Right forelimb (tissue), 1 donor: ENCODE measurements around the gene DRAXIN.

ENCODE experiments used
- DNase-seq: peaks from one replicate; pipeline ENCODE4 v3.0.0-alpha.2; 2018

The DRAXIN gene, protein sequence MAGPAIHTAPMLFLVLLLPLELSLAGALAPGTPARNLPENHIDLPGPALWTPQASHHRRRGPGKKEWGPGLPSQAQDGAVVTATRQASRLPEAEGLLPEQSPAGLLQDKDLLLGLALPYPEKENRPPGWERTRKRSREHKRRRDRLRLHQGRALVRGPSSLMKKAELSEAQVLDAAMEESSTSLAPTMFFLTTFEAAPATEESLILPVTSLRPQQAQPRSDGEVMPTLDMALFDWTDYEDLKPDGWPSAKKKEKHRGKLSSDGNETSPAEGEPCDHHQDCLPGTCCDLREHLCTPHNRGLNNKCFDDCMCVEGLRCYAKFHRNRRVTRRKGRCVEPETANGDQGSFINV

DNA sequence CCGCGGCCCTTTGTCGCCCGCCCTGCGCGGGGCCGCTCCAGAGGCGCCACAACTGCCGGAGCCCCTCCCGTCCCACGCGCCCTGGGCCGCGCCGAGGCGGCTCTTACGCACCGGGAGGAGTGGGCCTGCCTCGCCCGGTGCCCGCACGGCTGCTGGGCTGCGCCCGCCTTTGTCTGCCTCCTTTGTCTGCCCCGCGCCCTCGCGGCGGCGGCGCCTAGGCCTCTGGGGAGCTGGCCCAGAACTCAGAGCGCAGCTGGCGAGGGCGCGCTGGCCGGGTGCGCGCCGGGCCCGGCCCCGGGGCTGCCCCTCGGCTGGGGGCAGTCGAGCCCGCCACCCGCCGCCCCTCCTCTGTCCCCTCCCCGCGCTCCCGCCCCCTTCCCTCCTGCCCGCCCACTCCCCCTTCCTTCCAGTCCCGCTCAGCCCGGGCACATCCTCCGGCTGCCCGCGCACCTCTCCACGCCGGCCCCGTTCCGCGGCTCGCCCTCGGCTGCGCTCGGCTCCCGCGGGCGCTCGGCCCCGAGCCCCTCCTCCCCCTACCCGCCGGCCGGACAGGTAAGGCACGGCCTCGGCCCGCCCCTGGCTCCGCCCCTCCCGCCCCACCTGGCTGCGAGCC is at the start of gene DRAXIN:
Gene DRAXIN, plus strand, starts transcription at position 409 of the 613 bp plus-strand sequence. CDS start 14,549 bp downstream, outside the sequence.
- no peak for DNase-seq

DNA sequence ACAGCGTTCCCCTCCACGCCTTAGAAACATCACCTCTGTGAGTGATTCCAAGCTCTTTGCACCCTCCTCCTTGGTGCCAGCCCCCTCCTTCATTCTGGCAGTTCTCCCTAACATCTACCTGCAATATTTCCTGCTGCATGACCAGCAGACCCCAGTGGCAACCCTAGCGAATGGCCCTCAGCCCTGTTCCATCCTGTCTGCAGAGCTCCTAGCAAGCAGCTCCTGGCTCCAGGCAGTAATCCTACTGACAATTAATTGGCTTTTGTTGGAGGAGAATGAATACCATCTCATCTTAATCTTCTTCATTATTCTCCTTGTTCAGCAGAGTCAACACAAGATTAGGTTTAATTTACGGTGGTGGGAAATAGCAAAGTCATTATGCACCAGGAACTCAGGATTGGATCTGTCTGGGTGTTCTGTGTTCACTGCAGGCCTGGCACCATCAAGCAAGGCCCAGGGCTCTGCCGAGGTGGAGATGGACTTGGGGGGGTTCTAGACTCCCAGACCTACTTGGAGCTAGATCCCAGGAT is 49.7 kb upstream of the DRAXIN start:
- DNase-seq = no peak

DNA sequence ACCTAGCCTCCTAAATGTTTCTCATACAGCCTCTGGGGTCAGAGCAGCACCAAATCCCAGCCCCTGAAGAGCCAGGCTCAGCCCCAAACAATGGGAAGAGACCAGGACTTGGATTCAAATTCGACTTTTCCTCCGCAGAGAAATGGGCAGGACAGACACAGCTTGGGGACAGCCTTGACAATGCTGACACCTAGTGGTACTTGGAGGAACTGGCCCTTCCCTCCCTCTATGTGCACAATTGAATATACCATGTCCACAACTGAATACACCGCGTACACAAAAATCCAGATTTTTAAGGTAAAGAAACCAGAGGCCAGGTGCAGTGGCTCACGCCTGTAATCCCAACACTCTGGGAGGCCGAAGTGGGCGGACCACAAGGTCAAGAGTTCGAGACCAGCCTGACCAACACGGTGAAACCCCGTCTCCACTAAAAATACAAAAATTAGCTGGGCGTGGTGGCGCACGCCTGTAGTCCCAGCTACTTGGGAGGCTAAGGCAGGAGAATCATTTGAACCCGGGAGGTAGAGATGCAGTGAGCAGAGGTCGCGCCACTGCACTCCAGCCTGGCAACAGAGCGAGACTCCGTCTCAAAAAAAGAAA is 49.0 kb upstream of the DRAXIN start:
- peak; percentile 81 for DNase-seq

DNA sequence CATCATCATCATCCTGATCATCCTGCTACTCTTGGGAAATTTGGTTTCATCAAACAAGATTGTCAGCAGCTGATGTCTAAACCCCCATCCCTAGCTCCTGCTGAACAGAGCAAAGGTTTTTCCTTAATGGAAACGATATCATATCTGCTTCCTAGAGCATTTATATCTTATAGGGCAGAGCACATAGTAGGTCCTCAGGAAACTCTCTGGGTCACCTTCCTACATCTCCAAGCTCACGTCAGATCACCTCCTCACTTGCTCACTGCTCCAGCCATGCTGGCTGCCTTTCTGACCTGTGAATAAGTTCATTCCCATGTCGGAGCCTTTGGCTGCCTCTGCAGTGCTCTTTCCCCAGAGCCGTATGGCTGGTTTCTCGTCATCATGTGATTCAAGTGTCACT is 47.7 kb upstream of the DRAXIN start:
- no peak for DNase-seq

DNA sequence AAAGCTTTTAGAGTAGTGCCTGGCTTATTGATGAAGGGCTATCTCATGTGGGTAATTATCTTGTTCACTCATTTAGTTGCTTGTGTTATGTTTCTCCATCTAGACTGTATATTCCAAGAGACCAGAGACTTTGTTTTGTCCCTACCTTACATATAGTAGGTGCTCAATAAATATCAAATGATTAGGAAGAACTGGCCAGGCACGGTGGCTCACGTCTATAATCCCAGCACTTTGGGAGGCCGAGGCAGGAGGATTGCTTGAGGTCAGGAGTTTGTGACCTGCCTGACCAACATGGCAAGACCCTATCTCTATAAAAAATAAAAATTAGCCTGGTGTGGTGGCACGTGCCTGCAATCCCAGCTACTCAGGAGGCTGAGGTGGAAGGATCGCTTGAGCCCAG is 46.2 kb upstream of the DRAXIN start:
- DNase-seq = no peak

DNA sequence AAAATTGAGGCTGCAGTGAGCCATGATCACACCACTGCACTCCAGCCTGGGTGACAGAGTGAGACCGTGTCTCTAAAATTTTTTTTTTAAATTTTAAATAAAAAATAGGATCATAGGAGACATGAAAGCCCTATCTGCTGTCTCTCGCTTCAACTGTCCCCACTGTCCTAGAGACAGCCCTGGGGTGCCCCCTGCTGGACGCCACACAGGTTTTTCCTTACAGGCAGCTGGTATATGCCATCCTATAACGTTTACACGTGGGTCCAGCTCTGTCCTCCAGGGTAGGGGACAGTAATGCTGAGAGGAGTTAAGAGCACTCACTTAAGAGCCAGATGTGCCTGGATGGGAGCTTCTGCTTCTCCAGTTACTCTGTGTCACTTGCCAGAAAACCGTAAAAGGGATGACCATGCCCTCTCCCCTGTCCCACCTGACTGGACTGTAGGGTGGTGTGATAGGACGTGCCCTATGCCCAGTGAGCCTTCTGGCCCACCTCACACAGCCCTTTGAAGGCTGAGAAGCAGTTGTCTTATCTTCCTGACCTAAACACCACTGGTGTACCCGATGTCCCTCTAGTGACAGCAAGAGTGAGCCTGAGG is 45.7 kb upstream of the DRAXIN start:
- DNase-seq = peak; percentile 84

DNA sequence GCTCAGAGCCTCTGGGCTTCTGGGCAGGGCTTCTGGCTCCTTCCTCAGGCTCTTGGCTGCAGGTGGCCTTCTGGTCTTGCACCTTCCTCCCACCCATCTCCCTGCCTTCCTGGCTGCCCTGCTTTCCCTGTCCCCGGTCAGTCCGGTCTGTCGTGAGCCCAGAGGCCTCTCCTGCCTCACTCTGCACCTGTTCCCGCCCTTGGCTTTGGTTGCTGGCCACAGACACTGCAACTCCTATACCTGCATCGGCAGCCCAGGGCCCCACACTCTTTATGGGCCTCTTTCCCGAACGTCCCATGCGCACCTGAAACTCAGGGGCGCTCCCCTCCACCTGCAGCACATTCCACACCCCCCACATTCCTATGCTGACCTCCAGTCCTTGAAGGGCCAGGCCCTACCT is 45.2 kb upstream of the DRAXIN start:
- DNase-seq = no peak

DNA sequence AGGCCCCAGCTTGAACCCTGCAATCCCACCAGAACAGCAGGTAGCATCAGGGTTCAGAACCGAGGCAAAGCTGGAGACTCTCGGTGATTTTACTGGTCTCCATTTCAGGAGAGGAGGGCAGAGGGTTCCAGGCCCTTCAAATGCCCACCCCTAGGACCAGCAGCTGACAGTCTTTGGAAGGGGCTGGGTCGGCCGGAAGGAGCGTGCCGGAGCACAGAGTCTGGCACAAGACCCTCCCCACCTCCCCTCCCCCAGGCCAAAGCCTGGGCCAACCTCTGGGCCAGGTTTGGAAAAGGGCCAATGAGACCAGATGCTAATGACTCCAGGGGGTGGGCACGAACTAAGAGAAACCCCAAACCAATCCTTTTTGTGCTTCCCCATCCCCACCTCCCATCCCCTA is 44.2 kb upstream of the DRAXIN start:
- no peak for DNase-seq

DNA sequence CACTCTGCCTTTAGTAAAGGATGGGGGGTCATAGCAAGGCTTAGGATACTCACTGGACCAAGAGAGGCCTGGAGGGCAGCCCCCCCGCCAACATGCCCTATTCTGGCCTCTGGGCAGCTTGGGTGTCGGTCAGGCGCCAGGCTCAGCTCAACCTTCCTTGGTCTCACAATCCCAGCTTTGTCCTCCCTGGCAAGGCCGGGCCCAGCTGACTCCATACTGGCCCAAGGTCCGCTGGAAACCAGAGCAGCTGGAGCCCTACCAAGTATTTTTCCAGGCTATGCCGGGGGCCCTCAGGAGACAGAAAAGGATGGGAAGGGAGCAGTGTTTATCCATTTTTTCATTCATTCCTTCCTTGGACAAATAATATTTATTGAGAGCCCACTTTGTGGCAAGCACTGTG is 43.5 kb upstream of the DRAXIN start:
- DNase-seq = peak; percentile 53

DNA sequence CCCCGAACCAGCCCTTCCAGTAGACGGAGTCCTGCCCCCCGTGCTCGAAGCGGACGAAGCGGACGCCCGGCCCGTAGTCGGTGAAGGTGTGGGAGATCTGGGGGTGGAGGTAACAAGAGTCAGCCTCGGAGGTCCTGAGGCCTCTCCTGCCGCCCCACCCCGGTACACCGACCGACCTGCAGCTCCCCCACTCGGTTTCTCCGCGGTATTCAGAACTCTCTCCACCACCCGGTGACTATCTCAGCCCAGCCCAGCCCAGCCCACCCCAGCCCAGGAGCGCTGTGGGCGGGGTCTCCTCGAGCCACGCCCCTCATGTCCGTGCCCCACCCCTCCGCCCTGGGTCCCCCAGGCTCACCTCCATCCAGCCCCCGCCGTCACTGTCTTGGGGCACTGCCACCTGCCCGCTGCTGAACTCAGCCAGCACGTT is 42.8 kb upstream of the DRAXIN start:
- no peak for DNase-seq

DNA sequence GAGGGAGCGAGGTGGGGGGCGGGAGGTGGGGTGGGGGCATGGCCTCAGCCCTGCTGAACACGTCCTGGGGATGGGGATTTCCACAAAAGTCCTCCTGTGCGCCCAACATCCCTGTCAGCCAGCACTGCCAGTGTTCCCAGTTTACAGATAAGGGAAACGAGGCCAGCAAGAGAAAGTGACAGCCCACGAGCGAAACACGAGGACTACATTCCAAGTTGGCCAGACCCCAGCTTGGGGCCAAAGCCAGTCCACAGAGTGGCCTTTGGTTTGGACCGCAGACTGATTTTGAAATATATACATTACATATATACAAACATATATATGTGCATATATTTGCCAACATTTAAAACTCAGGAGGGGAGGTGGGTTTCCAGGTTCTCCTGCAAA is 42.3 kb upstream of the DRAXIN start:
- no peak for DNase-seq

DNA sequence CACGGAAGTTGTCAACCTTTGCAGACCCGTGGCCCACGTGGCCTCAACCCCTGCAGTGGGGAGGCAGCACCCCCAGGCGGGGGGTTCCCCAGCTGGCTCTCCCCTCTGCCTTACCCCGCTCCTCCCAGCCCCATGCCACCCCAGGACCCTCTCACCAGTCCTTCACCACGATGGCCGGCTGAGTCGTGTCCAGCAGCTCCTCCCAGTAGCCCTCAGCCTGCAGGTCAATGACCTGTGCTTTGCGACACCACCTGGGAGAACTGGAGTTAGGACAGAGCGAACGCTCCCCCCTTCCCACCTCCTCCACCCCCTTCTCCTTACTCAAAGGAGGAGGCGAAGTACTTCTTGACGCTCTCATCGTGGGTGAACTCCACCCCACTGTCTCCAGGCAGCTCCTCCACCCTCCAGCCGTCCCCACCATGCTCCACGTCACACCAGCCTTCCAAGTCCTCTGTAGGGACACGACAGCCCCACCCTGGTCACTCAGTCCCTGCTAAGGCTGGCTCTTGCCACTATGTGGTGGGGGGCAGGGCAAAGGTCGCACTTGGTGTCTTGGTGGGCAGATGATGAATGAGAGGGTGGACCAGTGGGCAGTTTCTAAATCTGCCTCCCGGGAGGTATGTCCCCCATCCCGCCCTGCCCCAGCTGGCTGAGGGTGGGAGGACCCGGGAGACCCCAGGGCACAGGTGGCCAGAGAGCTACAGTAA is 41.7 kb upstream of the DRAXIN start:
- DNase-seq = no peak

DNA sequence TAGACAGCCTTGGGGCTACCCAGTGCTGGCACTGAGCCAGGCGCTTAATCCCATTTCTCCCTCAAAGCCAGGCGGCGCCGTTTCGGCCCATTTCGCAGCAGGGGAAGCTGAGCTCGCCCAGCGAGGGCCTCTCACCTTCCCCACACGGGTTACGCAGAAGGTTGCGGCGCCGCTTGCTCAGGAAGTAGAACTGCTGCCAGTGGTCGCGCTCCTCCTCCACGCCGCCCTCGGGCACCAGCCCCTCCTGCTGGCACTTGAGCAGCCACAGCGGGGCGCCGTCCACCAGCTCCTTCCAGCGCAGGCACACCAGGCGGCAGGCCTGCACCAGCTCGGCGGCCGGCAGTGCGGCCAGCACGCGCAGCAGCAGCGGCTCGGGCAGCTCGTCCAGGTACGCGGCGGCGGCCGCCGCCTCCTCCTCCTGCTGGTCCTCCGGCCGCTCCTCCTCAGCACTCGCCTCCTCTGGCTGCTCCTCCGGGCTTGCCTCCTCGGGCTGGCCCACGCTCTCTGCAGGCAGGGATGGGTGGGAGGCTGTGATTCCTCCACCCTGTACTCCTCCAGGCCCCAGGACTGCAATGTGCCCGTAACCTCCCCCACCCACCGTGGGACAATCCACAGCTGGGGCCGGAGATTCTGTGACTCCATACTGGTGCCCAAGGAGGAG is 41.0 kb upstream of the DRAXIN start:
- peak; percentile 70 for DNase-seq

DNA sequence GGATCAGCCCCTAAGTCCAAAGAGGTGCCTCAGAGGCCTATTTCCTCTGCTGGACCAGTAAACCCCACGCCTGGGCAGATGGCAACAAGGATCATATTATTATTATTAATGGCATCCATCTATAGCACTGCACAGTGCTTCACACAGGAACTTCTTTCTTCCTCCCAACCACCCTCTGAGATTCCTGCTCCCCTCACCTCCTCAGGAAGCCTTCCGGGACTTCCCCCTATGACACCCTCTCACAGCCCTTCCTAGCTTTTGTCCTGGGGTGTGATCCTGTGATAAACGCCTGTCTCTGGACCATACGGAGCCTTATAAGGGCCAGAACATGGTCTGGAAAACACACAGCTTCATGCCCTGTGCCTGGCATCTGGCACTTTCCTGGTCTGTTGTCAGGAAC is 40.5 kb upstream of the DRAXIN start:
- no peak for DNase-seq

DNA sequence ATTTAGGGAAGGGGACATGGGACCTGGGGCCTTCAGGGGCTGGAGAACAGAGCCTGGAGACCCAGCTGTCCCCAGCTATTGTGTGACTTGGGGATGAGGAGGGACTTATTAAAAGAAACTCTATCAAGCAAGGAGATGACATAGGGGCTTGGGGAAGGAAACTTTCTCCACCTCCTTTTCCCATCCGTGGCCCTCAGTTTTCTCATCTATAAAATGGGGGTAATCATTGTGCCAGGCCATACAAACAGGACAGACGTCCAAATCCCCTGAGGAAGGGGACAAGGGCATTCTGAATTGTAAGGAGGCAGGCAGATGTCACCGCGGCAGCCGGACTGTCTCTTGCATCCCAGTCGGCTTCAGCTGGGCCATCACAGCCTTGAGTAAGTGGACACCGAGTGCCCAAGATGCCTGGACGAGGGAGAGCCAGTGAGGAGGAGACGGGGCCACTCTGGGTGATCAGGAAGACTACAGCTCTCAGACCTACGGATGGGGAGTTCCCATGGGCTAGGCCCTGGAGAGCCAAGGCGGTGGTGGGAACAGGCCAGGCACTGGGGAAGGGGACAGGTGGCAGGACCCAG is 39.2 kb upstream of the DRAXIN start:
- no peak for DNase-seq

DNA sequence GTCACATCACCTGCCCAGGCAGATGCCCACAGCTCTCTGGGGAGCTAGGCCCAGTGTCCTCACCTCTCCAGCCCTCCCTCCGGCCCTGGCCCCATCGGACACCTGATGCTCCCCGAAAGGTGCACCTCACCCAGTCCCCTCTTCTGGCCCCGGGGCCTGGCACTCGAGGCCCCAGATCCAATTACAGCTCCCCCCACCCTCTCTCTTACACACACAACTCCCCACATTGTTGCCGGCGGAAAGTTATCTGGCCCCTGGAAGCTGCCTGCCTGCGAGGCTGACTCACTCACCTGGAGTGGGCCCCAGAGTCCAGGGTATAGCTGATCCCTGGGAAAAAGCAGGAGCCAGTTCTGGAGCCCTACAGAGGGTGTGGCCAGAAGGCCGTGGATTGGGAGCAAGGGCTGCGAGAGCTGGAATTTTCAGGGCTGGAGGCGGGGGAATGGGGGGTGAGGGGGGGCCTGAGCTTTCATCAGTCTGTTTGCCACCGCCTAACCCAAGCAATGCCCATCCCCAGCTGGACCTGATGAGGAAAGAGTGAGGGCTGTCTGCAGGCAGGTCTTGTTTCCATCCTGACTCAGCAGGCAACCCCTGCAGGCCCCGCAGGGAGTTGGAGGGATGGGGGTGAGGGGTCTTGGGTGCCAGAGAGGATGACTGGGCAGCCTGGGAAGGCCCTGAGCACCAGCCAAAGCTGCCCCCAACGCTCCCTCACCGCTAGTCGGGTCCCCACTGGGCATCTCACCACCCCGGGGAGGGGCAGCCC is 38.2 kb upstream of the DRAXIN start:
- no peak for DNase-seq

DNA sequence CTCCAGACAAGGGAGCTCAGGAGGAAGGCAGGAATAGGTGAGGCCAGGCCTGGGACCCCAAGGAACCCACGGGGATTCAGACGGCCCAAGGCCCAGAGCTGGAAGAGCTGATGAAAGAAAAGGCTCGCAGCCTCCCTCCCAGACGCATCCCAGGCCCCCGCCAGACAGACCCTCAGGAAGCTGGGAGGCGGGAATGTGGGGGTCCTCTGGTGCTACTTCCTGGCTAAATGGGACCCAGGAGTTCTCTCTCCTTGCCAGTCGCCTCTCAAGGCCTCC is 37.7 kb upstream of the DRAXIN start:
- DNase-seq = no peak

DNA sequence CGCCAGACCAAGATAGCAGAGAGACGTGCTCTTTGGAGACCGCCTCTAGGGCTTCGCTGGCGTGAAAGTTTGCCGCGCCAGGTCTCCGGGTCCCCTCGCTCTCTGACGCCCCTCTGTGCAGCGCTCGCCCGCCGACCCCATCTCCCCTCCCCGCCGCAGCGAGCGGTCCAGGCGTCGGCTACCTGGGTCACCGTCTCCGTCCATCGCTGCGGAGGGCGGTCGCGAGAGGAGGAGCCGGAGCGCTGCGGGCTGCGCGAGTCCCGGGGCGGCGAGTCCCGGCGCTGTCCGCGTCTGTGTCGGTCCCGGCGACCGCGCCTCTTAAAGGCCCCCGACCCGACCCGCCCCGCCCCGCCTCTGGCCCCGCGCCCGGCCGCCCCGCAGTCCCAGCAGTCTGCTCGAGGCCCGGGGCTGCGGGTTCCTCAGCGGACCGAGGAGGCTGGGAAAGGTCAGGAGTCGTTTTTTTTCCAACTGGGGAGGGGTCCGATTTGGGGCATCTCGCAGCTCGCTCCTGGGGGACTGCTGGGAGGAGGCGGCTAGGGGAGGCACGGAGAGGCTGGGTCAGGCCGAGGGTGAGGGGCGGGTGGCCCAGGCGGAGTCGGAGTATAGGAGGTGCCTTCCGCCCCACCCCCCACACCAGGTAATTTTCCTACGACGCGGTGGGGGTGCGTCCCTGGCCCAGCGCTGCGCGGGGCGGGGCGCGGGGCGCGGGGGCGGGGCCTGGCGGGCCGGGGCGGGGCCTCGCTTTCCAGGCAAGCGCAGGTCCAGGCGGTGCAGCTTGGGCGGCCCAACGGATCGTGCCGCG is 37.2 kb upstream of the DRAXIN start, which contains the start of the genes FBXO2 and FBXO44:
Gene FBXO2, minus strand, starts transcription at position 293 of the 802 bp plus-strand sequence. Its CDS starts 89 bp downstream, at position 204.
Gene FBXO44, plus strand, starts transcription at position 741 of the 802 bp plus-strand sequence. CDS start 959 bp downstream, outside the sequence.
- DNase-seq = peak; percentile 77

DNA sequence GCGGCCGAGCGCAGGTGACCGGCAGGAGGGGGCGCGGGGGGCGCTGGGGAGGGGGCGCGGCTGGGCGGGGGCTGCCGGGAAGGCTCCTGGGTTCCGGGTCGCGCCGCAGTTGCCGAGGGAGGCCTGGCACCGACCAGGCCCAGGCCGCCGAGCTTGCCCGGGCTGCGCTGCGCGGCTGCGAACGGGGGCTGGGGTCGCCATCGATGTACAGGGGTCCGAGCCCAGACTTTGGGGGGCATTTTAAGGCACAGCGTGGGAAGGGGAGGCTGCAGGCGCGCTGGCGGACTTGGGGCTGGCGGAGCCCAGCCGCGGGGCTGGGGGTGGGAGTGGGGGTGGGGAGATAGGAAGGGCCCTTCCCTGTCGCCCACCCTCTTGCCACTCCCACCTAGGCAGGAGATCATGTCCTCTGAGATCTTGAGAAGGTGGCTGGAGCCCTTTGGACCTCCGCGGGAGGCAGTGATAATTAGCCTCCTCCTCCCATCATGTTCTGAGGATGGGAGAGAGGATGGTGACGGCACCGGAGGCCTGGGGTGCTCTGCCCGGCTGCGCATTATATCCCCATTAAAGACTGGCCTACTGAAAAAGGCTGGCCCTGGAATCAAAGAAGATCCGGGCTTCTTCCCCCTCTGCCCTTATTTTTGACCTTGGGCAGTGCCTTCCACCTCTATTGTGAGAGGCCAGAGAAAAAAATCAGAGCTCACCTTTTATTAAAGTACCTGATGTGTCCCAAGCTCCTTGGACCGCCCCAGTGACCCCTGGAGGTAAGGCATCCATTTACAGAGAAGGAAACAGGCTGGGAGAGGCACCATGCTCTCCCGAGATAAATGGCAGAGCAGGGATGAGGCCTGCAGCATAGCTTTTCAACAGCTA is 36.3 kb upstream of the DRAXIN start:
- no peak for DNase-seq
